GM12873 (cell line): ENCODE measurements around the gene MYB.
A peak's percentile ranks its signal among the peaks of the same experiment; 100 is the strongest.

Experiments
- CTCF ChIP-seq: IDR thresholded peaks from 2 replicates; pipeline ENCODE4 v1.5.1; 2012; ENCODE audit warnings: low read depth, mild to moderate bottlenecking, moderate library complexity, low read length, control low read depth; ENCODE audit not compliant: insufficient read depth; ENCODE audit errors: missing control alignments

MYB gene

GRCh38 chr6:135145063-135145800, 35.9 kb upstream of the MYB start:
- peak; percentile 62 for TF ChIP-seq CTCF

GRCh38 chr6:135146162-135146934, 34.8 kb upstream of the MYB start:
- TF ChIP-seq CTCF: no peak

- no peak for TF ChIP-seq CTCF
Observed at GRCh38 chr6:135147637-135148592, 33.2 kb upstream of the MYB start.

- no peak for TF ChIP-seq CTCF
Observed at GRCh38 chr6:135148889-135149288, 32.2 kb upstream of the MYB start.

GRCh38 chr6:135149376-135149775, 31.7 kb upstream of the MYB start:
- no peak for TF ChIP-seq CTCF

GRCh38 chr6:135158397-135158796, 22.7 kb upstream of the MYB start:
- no peak for TF ChIP-seq CTCF
